Measurements from ENCODE around the gene USP47.
"Not testable (repeated sequence)": the region's sequence is repeated elsewhere in the genome, so short reads cannot be mapped to it uniquely, and the experiment has no call there.

The USP47 gene

GRCh38 chr11:11822946-11823345 lies 18.8 kb upstream of the USP47 start:
- peaks cover 9% of the 10 kb centered on the region for H3K9me3 Mint-ChIP-seq
- no peaks in the 10 kb centered on the region for H3K4me1 Mint-ChIP-seq
- no peaks in the 10 kb centered on the region for H3K27me3 Mint-ChIP-seq (ENCODE audit: low read depth)
- no peak for TF ChIP-seq CTCF (IDR thresholded peaks at IDR 0.05; ENCODE audit: unreplicated experiment in 3 of 3)
- no peaks in the 10 kb centered on the region for H3K36me3 Mint-ChIP-seq (ENCODE audit: low read depth)
- no peak overlapping the region for H3K27ac Mint-ChIP-seq
- H3K4me3 Mint-ChIP-seq: no peak overlapping the region

GRCh38 chr11:11826260-11826659 lies 15.5 kb upstream of the USP47 start:
- Mint-ChIP-seq H3K9me3 (peaks cover 9% of the 10 kb centered on the region), H3K4me1 (no peaks in the 10 kb centered on the region), H3K27ac (no peak overlapping the region), H3K4me3 (no peak overlapping the region), H3K27me3 (ENCODE audit: low read depth) (no peaks in the 10 kb centered on the region), H3K36me3 (ENCODE audit: low read depth) (no peaks in the 10 kb centered on the region)
- no peak for TF ChIP-seq CTCF (IDR thresholded peaks at IDR 0.05; ENCODE audit: unreplicated experiment in 3 of 3)

- no peaks in the 10 kb centered on the region for H3K4me1 Mint-ChIP-seq
- no peaks in the 10 kb centered on the region for H3K27me3 Mint-ChIP-seq (ENCODE audit: low read depth)
- H3K4me3 Mint-ChIP-seq: no peak overlapping the region
- peaks cover 9% of the 10 kb centered on the region for H3K9me3 Mint-ChIP-seq
- TF ChIP-seq CTCF (IDR thresholded peaks at IDR 0.05; ENCODE audit: unreplicated experiment in 3 of 3): no peak
- H3K36me3 Mint-ChIP-seq (ENCODE audit: low read depth): no peaks in the 10 kb centered on the region
- no peak overlapping the region for H3K27ac Mint-ChIP-seq
Measured at GRCh38 chr11:11827272-11827671, 14.5 kb upstream of the USP47 start.

- not testable (repeated sequence) for H3K9me3 Mint-ChIP-seq; H3K4me3 Mint-ChIP-seq; H3K36me3 Mint-ChIP-seq (ENCODE audit: low read depth); H3K27me3 Mint-ChIP-seq (ENCODE audit: low read depth); H3K27ac Mint-ChIP-seq; H3K4me1 Mint-ChIP-seq
Measured at GRCh38 chr11:11831406-11831805, 10.4 kb upstream of the USP47 start.

GRCh38 chr11:11836676-11837231 lies 5.0 kb upstream of the USP47 start:
- H3K4me3 Mint-ChIP-seq: no peak overlapping the region

GRCh38 chr11:11839718-11840117 lies 2.1 kb upstream of the USP47 start:
- peak overlapping the region in 2 of 3 experiments; percentile 40 to 63 for H3K4me3 Mint-ChIP-seq
- no peaks in the 10 kb centered on the region for H3K4me1 Mint-ChIP-seq
- no peaks in the 10 kb centered on the region for H3K27me3 Mint-ChIP-seq (ENCODE audit: low read depth)
- H3K27ac Mint-ChIP-seq: peak overlapping the region in 2 of 3 experiments; percentile 48 to 53
- no peaks in the 10 kb centered on the region for H3K36me3 Mint-ChIP-seq (ENCODE audit: low read depth)
- peaks cover 4% of the 10 kb centered on the region for H3K9me3 Mint-ChIP-seq
- no peak for TF ChIP-seq CTCF (IDR thresholded peaks at IDR 0.05; ENCODE audit: unreplicated experiment in 3 of 3)

More at GRCh38 chr11:11836676-11837231, 5.0 kb upstream of the USP47 start:
- Mint-ChIP-seq H3K27me3 (ENCODE audit: low read depth) (no peaks in the 10 kb centered on the region), H3K9me3 (peaks cover 4% of the 10 kb centered on the region), H3K27ac (no peak overlapping the region), H3K36me3 (ENCODE audit: low read depth) (no peaks in the 10 kb centered on the region), H3K4me1 (no peaks in the 10 kb centered on the region)
- no peak for TF ChIP-seq CTCF (IDR thresholded peaks at IDR 0.05; ENCODE audit: unreplicated experiment in 3 of 3)
